GM18907 (cell line): ENCODE data around the gene RBM7.

Experiments used
- ATAC-seq: cut with Tn5 transposase; IDR thresholded peaks from one replicate; pipeline ENCODE4 v1.9.1; 2021; ENCODE audit warnings: mild to moderate bottlenecking, moderate library complexity; ENCODE audit not compliant: unreplicated experiment

RBM7 gene, protein sequence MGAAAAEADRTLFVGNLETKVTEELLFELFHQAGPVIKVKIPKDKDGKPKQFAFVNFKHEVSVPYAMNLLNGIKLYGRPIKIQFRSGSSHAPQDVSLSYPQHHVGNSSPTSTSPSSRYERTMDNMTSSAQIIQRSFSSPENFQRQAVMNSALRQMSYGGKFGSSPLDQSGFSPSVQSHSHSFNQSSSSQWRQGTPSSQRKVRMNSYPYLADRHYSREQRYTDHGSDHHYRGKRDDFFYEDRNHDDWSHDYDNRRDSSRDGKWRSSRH

DNA sequence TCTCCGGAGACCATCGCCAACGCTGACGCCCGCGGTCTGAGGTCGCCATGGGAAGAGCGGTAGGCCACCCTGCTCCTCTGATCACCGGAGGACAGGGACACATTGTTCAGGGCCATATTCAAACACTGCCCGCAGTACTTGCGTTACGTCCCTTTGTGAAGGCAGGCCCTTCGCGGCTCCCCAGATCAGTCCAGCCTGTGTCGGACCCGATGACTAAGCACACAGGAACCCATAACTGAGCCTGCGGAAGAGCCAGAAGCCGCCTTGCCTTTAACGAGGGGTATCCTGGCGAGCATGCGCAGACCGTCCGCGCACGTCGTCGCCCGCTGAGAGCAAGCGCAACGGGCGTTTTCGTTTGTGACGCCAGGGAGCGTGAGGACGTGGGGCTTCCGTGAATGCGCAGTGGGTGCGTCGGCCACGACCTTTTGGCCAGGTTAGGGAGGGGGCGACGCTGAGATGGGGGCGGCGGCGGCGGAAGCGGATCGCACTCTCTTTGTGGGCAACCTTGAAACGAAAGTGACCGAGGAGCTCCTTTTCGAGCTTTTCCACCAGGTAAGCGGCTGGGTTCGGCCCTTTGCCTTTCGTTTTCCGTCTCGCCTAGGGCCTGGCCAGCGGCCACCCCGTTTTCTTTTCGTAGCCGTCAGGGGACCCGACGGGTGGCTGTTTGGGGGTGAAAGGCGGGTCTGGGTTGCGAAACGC, at the start of gene RBM7, which contains the start of gene C11orf71:
RBM7 (plus strand) TSS at position 451 of the 699 bp plus-strand sequence; CDS start at position 457, 6 bp downstream.
C11orf71 (minus strand) TSS at position 296 of the 699 bp plus-strand sequence; CDS start at position 116, 180 bp downstream.
- ATAC-seq, result peak; percentile 96

DNA sequence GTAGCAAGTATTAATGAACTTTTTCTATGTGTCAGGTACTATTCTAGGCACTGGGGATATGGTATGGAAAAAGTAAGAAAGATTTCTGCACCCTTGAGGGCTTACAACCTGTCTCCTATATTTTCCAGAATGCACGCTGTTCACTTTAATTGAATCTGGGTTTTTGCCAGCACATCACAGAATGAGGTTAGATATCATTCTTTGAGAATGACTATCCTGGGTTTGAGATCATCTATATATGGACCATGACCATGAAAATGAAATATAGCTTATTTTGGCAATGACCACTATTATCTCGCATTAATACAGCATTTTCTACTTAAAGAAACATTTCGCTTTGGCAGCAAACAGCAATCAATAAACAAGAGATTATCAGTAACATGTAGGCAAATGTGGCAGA, 47.0 kb upstream of the RBM7 start:
- no peak for ATAC-seq

DNA sequence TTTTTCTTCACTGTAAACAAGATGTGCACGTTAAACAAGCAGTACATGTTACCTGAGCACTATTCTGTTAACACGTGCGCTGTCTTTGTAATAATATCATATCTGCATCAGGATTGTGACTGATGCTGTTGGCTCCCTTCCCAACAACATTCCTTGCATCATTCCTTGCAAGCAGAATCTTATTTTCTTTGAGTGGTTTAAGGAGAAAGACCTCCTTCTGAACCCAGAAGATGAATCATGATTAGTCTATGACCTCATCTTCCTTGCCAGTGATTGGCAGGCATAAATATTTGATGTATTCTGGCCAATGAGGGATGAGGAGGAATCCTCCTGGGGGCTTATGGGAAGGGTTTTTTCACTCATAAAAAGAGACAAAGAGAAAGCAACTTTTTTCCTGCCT, 46.4 kb upstream of the RBM7 start:
- ATAC-seq, result no peak

DNA sequence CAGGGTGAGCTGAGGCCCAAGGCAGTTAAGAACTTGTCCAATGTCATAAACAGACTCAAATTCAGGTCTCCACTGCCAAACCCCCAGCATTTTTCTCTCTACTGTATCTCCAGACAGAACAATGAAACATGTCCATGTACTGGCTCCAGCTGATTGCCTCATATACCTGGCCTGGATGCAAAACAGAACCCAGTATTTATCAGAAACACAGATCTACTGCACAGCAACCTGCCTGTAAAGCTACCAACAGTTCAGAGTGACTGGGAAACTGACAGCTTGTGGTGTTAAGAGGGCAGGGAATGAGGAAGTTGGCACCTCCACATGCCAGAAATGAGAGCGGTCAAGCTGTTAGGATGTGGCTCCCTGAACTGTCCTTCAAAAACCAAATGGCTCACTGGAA, 41.8 kb upstream of the RBM7 start:
- no peak for ATAC-seq

DNA sequence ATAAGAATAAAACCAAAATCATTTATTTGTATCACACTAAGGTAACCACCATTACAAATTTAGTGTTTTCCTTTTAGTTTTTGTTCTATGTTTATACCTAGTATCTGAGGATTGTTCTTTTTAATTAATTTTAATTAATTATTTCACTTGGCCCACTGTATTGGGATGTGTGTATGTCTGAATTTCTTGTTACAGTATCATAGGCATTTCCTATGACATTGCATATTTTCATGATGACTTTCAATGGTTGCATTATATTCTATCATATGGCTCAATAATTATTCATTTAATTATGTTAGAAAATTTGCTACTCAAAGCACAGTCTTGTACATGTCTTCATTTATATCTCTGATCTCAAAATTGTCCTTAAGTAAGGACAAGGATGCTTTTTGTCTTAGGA, 41.1 kb upstream of the RBM7 start:
- ATAC-seq, result no peak

DNA sequence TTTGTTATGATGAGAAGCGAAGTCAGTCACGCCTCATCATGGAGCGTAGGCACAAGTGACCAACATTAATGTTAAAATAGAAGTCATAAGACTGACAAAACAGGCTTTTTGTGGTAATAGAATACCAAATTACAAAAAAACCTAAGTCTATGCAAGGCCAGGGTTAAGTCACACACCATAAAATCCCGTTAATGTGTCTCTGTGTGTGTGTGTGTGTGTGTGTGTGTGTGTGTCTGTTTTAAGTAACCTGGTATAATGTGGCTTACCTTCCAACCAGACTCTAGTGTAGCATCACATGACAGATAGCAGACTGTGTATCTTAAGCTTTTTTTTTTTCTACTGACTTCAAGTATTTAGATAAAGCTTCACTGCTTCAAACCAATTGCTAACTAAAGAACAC, 38.1 kb upstream of the RBM7 start:
- ATAC-seq, result no peak

DNA sequence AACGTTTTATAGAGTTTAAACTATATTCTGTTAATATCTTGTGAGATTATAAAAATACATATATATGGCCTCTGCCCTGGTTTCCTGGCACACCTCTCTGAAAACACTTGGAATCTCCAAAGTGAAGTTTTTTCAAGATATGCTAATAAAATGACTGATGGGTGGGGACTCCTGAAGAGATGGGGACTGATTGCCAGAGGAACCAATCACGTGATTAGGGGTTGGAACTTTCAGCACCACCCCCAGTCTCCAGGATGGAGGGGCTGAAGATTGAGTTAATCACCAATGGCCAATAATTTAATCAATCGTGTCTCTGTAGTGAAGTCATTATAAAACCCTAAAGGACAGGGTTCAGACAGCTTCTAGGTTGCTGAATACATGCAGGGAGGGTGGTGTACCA, 37.5 kb upstream of the RBM7 start:
- ATAC-seq, result no peak

DNA sequence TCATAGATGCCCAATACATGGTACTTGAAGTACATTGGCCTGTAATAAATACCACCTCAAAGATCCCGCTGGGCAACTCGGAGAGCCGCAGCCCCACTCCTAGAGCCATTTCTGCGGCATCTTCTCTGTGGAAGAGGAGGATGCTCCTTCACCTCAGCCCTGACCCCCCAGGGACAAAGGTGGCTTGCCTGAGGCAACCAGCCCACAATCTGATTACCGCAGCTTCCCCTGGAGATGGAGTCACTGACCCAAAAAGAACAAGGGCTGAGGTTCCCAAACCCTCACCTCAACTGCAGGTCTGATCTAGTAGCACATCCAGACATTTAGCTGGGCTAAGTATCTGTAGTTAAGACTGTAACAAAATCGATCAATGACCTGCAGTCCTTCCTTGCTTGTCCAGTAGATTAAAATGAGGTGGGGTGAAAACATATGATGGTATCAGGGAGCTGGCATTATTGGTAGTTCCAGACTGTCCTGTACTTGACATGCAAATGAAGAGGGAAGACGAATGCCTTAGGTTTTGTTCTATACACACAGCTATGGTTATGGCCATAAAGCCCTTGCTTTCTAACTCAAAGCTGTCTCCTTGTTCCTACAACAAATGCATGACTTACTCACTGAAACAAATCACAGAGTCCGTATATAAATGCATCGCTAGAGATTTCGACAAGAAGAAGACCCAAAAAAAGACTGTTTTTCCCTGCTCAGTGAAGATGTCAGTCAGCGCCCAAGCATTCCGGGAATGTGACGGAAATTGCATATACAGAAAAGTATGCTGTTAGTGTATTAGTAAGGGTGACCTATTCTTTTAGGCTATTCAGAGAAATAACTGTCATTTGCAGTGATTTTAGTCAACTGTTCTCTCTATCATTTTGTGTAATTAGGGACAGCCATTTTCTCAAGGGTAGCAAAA, 33.9 kb upstream of the RBM7 start:
- no peak for ATAC-seq

DNA sequence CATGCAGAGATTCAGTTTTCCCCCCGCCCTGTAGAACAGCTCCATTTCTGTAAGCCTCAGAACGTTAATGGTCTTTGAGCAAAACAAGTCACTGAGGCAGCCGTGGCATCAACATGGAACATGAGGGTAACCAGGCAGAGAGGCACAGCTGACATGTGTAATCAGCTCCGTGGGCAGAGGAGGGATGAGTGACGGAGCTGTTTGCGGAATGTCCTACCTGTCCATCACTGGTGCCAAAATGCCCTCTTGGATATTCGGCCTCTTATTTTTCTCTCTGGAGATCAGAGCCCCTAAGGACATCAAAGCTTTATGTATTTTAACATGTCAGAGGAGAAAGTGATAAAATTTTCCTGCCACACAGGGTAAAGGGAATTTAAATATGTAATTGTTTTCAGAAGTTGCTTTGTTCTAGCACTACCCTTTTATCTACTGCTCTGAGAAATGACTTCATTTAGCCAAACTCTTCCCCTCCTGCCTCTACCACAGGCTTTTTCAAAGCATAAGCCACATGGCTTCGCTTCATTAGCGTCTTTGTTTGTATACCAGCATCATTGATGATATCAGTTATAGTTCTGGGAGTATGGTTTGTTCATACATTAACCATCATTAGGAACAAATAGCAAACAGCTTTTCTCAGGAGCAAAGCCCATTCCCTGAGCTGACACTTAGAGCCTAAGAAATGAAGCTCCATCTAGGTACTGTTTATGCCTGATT, 33.1 kb upstream of the RBM7 start:
- ATAC-seq, result no peak

DNA sequence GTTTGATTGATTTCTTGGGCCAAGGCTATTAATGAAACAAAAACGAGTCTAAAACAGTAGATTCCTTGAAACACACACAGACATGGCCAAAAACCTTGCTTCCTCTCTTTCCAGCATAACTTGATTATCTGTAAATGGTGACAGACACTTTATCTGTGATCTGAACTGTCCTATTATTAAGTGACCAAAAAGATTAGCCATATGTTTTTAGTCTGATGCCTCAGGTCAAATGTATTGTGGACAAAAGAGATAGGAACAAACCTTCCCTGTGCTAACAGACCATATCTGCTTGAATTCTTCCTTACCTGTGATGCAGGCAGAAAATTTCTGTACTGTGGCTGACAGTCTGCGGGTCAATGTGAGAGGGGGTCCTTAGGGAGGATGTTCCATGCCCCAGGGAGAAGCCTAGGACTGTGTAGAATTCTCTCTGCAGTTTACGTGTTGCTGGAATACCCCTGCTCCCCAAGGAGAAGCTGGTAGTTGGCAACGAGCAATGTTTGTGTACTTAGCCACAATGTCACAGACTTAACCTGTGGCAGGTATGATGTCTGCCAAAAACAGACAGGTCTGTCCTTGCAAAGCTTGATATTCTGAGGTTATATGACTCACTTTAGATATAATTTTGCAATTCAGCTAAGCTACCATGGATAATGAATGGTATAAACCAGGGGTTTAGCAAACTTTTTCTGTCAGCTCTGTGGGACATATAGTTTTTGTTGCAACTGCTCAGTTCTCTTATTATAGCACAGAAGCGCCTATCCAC, 31.4 kb upstream of the RBM7 start:
- ATAC-seq, result no peak

DNA sequence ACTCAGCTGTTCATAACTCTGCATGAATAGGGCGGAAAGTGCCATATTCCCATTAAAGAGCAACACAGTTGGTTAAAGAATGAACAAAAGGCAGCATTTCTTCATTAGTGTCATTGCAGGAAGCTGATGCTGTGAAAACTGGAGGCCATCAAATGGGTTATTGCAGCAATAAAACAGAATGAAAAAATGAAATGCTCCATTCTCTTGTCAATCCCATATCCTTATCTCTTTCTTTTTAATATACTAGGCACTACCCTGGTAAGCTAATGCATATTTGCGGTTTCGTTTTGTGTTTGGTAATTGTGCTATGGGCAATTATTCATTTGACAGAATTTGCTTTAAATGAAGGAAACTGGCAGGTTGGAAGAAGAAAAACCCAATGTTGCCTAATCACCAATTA, 25.4 kb upstream of the RBM7 start:
- no peak for ATAC-seq

DNA sequence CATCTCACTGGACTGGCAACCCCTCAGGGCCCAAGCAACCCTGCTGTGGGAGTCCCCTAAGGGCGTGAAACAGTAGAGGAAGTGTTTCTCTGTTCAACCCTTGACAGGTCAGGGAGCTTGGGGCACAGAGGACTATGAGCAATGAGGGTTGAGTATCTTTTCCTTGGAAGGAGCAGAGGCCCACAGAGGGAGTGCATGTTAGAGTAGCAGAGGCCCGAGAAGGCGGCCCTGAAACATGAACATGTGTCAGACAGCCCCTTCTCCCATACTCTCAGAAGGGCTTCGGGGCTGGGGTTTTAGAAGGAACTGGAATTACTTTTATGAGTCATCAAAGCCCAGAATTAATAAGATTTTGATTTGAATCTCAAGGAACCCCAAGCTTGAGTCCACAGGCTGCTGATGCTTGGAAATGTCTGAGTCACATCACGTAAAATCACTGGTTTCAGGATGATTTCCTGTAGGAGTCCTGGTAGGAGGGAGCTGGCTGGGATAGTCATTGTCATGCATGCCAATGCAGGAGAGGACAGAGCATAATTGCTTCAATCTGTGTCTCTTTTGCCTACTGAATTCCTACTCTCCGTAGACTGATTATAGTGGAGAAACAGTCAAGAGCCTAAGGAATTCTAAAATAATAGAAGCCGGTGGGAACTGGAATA, 22.7 kb upstream of the RBM7 start:
- no peak for ATAC-seq

DNA sequence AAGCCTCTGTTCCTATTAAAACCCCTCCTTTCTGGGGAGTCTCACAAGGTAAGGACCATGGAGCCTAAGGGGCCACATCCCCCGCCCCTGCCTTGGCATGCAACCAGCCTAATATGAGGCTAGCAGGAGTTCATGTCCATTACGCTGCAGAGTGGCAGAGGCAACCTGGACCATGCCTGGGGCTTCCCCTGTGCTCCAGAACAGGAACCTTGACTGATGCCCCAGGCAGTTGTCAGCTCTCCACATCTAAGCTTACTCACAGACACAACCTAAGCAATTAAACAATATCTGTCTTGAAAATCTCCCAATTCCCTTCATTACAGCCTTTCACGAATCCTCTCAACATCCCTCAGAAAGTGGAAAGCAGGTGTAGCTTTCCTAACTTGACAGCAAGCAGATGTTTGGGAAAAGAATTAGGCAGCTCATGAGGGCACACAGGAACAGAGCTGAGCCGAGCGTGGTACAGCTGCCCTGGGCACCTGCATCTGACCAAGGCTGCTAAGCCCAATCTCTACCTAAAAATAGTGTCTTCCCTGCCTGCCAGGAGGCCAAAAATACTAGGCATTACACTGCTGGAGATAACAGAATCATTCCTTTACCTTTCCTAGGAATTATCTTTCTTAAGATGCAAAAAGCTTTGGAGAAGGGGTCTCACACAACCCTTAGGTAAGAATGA, 20.9 kb upstream of the RBM7 start:
- ATAC-seq, result no peak

DNA sequence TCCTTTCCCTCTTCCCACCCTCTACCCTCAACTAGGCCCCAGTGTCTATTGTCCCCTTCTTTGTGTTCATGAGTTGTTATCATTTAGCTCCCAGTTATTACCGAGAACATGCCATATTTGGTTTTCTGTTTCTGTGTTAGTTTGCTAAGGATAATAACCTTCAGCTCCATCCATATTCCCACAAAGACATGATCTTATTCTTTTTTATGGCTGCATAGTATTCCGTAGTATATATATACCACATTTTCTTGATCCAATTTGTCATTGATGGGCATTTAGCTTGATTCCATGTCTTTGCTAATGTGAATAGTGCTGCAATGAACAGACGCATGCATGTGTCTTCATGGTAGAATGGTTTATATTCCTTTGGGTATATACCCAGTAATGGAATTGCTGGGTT, 18.0 kb upstream of the RBM7 start:
- ATAC-seq, result no peak

DNA sequence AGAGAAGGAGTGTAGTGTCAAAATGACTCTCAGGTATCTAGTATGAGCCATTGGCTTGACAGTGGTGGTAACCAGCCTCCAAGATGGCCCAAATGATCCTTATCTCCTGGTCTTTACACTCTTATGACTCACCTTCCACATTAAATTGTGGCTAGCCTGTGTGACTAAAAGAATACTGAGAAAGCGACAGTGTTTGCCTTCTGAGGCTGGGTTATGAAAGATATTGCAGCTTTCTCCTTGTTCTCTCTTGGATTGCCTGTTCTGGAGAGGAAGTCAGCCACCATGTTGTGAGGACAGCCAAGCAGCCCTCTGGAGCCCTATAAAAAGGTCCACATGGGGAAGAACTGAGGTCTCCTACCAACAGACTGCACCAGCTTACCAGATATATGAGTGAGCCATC, 16.0 kb upstream of the RBM7 start:
- ATAC-seq, result no peak

DNA sequence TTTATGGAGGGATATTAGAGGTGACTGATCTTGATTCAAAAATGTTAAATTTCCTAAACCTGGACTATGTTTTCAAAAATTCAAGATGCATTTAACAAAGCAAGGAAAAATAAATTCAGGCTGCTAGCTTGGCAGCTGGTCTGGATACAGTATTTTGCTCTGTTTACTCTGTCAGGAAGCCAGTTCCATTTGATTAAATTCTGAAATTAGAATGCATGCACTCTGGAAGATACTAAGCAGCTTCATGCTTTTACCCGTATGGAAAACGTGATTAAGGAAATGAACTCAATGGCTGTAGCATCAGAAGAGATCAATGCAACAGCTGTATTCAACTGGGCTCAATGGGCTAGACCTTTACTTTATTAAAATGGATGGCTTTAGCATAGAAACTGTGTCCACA, 14.3 kb upstream of the RBM7 start:
- no peak for ATAC-seq

DNA sequence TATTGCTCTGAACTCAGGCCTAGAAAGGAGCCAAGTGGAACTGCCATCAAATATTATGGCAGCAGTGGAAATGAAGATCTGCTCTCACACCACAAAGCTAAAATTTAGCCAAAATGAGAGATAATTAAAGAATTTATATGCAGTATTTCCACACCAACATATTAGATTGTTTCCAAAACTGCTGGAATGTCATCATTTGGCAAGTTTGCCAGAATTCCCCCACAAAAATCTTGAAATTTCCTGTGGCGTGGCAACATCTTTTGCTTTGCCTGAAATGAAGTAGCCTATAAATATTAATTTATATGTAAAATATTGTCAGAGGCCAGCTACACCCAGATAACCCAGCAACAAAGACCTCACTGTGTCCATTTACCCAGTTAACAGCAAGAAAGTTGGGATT, 13.9 kb upstream of the RBM7 start:
- ATAC-seq, result no peak

DNA sequence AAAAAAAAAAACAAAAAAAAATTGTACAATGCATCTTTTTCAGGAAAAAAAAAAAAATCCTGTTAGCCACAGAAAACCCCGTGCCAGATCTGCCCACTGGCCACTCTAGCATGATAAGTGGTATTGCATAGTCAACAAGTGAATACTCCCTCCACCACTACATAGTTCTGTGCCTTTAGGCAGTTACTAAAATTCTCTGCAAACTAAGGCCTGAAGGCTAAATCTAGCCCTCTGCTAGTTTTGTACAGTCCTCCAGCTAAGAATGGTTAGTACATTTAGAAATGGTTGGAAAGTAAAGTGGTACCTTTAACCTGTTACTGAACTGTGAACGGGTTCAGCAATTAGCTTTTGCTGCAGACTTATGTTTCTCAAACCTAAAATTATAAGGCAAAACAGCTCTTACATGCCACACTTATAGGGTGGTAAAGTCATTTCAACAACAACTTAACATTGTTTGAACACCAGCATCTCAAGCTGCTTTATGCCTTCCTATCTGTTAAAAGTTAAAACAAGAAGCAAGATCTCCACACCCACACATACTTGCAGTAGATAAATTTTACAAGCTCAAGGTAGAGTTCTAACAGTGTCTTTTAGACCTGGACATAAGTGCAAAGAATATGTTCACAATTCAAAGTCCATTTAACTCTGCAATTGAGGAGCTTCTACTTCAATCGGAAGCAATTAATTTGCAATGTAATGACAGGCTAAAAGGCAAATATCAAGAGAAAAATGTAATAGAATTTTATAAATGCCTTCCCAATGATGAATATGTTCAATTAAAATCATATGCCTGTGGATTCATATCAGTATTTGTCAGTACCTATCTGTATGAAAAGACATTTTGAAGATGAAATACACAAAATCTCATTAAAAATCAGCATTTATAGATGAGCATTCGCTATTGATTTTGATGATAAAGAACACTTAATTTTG, 7.5 kb upstream of the RBM7 start:
- ATAC-seq, result no peak
